Mammary epithelial cell (primary cell): Measurements from ENCODE around the gene ACER3.

Experiments used
- EZH2 ChIP-seq: IDR thresholded peaks from 2 replicates; pipeline ENCODE4 v1.6.1; 2012; ENCODE audit warnings: low read length, inconsistent platforms, borderline replicate concordance
- TF ChIP-seq, protein P1 (sequence below), 2 donors: IDR thresholded peaks in 1 of 2; conservative IDR thresholded peaks in 1 of 2; 2 replicates each; pipeline ENCODE4 v1.5.1; 2011 to 2012; ENCODE audit warnings: inconsistent platforms in 2 of 2, low read length in 2 of 2, mild to moderate bottlenecking in 2 of 2, control low read depth in 1 of 2, low read depth in 1 of 2; ENCODE audit not compliant: insufficient read depth in 1 of 2; ENCODE audit errors: extremely low read depth in 1 of 2

- TF ChIP-seq, protein P1, sequence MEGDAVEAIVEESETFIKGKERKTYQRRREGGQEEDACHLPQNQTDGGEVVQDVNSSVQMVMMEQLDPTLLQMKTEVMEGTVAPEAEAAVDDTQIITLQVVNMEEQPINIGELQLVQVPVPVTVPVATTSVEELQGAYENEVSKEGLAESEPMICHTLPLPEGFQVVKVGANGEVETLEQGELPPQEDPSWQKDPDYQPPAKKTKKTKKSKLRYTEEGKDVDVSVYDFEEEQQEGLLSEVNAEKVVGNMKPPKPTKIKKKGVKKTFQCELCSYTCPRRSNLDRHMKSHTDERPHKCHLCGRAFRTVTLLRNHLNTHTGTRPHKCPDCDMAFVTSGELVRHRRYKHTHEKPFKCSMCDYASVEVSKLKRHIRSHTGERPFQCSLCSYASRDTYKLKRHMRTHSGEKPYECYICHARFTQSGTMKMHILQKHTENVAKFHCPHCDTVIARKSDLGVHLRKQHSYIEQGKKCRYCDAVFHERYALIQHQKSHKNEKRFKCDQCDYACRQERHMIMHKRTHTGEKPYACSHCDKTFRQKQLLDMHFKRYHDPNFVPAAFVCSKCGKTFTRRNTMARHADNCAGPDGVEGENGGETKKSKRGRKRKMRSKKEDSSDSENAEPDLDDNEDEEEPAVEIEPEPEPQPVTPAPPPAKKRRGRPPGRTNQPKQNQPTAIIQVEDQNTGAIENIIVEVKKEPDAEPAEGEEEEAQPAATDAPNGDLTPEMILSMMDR (conservative IDR thresholded peaks at IDR 0.05 in 1 of 2, IDR thresholded peaks at IDR 0.05 in 1 of 2; ENCODE audit: extremely low read depth in 1 of 2, insufficient read depth in 1 of 2, low read depth in 1 of 2, low read length in 2 of 2): no peak
- TF ChIP-seq EZH2: no peak
These were observed 211.2 kb downstream of the ACER3 start for GRCh38 chr11:77071671-77072605.
